Activated CD8-positive, alpha-beta memory T cell treated with anti-CD3 and anti-CD28 coated beads, Interleukin-2, amount 50 U/mL, for 48 hours (primary cell): ENCODE measurements around the gene ZNF283.
A peak's percentile ranks its signal among the peaks of the same experiment; 100 is the strongest.

ENCODE experiments used
- DNase-seq: peaks from one replicate; pipeline ENCODE4 v3.0.0-alpha.2; 2020

Gene ZNF283

DNA sequence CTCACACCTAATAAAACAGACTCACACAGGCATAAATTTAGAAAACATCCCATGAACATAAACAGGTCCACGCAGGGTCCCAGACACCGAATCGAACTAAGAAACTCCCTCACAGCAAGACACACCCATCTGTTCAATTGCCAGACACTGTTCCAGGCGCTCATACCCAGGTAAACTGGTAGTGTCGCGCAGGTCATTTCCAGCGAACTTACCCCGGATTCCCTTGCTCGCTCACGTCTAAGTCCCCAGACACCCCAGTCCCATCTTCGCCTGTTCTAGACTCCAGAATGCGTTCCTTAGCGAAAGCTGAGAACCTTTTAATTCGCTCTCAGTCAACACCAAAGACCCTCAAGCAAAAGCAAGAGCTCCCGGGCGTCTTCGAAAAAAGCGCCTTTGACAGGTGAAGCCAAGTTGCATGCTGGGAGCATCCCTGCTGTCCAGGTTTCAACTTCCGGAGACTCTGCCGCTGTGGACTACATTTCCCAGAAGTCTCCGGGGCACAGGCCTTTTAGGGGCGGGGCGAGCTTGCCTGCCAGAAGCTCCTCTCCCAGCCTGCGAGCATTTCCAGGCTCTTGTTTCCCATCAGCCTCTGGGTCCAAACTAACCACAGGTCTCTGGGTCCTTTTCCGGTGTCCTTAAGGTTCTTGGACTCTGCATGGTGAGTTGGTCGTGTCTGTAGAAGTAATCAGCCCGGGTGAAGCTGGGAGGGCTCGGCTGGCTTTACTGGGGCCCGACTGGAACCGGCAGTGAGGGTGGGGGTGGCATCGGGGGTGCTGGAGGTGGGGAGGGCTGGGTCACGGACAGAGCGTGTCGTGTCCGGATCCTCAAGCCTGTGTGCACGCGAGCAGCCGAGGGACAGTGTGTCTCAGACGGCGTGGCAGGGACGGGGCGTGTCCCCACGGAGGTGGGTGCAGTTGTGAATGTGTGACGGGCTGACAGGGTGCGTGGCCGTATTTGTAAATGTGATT, at the start of gene ZNF283:
TSS of gene ZNF283 (plus strand) at position 535 of the 968 bp plus-strand sequence. CDS start 6,184 bp downstream, outside the sequence.
- DNase-seq: peak; percentile 89

DNA sequence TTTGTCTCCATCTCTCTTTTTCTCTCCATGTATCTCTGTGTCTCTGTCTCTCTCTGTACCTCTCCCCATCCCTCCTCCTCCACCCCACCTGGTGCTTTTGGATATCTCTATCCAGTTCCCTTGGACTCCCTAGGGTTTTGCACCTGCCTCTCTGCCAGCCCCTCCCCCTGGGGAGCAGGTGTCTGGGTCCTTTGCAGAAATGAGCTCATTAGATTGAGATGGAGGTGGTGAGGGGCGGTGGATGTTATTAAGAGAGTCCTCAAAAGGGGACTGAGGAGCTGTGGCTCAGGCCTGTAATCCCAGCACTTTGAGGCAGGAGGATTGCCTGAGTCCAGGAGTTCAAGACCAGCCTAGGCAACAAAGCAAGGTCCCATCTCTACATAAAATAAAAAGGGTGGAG, 48.5 kb upstream of the ZNF283 start:
- no peak for DNase-seq

DNA sequence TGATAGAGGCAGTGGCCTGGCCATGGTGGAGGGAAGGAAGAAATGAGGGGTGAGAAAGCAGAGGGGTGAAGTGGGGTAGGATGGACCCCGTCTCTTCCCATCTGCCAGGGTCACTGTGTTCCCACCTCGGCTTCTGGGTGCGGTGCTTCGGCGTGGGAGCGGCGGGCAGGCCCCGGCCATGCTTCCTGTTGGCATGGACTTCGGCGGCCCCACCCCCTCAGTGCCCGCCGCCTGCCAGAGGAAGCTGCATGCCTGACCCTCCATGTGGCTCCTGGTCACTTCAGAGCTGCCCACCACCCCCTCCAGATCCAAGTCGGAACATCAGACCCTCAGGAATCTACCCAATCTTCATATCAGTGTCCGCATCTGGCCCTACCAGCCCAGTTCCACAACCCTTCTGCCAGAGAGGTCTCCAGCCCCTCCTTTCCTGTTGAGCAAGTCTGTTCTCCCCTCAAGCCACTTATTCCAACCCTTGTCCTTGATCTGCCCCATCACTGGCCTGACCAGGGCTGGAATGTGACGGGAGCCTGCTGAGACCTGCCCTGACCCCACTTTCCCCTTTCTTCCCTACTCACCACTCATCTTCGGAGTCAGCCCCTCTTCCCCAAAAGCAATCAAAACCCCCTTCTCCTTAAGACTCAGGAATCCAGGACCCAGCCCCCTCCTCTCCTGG, 47.8 kb upstream of the ZNF283 start:
- no peak for DNase-seq

DNA sequence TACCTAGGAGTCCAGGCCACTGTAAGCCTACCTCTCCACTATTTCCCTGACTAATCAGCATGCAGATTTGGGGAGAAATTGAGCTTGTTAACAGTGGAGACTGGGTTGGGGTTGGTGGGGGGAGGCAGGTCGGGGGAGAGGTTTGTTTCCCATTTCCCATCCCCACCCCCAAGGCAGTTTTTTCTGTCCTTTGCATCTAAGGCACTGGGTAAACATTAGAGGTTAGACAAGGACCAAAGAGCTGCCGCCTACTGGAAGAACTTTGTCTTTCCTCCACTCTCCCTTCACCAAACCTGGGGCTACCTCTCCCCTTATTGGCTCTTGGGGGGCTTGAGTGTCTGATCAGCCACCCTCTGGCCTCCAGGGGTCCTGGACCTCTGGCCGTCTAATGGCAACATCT, 47.3 kb upstream of the ZNF283 start:
- DNase-seq: no peak

DNA sequence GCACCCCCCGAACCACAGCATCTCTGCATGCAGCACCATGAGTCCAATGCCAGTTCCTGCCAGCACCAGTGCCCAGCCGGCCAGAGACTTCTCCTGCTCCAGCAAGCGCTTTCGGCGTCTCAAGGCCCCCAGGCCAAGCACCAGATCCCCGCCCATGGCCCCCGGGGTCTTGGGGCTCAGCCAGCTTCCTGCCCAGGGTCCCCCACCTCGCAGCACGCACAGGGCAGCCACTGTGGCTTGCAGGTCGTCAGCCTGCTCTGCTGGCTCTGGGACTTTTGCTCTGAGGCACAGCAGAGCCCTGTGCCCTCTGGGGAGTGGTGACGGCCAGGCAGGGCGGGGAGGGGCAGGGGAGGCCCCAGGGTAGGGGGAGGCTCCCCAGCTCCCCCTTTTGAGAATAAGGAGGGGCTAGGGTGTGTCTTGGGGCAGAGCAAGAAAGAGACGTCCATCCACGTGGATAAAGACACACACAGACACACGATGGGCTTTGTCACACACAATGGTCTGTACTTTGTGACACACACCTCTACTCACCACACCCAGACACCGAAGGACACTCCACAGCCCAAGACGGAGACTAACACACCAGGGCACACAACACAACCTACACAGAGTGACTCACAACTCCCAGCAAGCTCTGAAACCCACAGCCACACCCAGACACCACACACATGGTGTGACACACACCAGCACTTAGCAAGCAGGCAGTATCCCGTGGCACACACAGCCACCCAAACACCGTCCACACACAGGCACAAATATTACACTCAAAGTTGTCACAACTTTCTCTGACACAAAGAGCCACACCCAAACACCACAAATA, 46.2 kb upstream of the ZNF283 start, which contains the start of gene KCNN4:
TSS of gene KCNN4 (minus strand) at position 268 of the 820 bp plus-strand sequence. CDS start at position 156, 112 bp downstream.
- DNase-seq: peak; percentile 85

DNA sequence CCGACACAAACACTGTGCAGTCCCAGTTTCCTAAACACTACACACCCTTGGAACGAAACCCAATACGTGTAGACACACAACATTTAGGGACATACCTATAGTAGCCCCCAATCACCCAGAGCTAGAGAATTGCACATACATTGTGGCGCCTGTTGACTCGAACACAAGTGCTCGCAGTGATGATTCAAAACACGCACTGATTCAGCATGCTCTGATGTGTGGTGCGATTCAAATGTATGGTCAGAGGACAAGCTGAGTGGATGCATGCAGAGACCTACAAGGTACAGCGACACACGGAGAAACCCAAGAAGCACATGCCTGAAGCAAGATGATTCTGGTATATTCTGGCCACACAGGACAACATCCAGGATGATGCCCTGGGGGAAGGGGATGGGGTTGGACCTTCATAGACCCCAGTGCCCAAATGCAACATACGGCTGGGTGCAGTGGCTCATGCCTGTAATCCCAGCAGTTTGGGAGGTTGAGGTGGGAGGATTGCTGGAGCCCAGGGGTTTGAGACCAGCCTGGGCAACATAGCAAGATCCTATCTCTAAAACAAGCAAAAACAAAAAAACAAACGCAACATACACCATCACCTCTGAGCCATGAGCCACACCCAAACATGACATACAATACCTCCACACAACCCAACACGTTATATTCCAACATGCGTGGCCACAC, 45.4 kb upstream of the ZNF283 start:
- DNase-seq: no peak

DNA sequence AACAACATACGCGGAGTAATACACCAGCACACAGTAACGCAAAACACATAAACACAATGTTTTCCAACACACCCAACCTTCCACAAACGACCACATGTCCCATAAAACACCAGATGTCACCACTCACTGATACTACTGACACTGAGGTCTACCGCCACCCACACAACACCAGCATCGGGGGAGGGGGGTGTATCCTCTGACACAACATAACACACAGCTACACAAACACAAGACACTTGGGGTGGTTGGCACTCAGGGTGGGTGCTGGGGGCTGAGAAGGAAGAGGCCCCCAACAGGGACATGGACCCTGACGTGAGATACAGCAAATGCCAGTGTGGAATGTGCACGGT, 44.8 kb upstream of the ZNF283 start:
- no peak for DNase-seq

DNA sequence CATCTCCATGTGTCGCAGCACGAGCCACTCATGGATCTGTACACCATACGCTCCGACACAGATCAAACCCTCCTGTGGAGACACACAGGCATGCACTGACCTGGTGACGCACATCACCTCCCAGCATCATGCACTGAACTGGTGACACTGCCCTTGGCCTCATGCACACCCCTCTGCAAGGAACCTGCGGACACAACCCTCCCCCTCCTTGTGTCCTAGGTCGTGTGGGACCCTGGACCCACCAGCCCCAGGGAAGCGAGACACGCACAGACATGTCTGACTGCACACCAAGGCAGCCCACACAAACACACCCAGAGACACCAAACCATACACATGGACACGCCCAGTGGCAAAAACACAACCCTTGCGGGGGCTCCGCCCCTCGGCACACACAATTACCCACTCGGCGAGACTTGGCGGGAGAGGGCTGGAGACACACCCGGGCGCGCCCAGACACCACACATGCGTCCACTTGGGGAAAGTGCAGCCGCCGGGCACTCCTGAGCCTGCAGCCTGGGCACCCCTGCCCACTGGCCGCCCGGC, 44.4 kb upstream of the ZNF283 start:
- DNase-seq: no peak

DNA sequence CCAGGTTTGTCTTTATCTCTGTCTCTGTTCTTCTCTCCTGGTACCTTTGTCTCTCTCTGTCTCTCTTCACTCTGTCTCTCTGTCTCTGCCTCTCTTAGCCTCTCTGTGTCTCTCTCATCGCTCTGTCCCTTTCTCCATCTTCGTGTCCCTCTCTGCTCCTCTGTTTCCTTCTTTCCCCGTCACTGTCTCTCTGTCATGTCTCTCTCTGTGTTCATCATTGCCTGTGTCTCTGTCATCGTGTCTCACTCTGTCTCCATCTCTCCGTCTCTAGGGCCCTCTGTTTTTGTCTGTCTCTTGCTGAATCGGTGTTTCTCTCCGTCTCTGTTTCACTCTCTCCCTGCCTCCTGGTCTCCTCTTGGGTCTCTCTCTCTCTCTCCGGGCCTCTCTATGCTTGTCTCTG, 43.5 kb upstream of the ZNF283 start:
- no peak for DNase-seq

DNA sequence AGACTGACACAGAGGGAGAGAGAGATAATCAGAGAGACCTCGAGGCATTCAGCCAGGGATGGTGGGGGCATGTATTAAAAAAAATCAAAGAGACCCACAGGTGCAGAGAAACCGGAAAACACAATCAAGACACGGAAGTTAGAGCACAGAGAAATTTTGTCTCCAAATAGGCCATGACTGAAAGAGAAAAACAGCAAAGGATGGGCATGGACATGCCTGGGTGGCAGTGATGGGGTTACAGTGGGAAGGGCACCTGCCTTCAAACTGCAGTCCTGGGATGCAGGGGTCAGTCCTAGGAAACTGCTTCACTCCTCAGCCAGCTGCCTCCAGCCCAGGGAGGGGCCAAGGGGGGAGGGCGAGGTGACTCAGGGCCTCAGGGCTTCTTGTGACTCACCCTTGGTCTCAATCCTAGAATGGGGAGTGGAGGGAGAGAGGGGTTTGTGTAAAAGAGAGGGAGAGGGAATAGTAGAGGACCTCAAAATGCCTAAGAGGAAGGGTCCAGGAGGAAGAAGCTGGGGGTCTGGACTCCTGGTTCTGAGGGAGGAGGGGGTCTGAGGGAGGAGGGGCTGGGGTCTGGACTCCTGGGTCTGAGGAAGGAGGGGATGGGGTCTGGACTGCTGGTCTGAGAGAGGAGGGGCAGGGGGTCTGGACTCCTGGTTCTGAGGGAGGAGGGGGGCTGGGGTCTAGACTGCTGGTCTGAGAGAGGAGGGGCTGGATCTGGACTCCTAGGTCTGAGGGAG, 42.7 kb upstream of the ZNF283 start:
- DNase-seq: peak; percentile 77

DNA sequence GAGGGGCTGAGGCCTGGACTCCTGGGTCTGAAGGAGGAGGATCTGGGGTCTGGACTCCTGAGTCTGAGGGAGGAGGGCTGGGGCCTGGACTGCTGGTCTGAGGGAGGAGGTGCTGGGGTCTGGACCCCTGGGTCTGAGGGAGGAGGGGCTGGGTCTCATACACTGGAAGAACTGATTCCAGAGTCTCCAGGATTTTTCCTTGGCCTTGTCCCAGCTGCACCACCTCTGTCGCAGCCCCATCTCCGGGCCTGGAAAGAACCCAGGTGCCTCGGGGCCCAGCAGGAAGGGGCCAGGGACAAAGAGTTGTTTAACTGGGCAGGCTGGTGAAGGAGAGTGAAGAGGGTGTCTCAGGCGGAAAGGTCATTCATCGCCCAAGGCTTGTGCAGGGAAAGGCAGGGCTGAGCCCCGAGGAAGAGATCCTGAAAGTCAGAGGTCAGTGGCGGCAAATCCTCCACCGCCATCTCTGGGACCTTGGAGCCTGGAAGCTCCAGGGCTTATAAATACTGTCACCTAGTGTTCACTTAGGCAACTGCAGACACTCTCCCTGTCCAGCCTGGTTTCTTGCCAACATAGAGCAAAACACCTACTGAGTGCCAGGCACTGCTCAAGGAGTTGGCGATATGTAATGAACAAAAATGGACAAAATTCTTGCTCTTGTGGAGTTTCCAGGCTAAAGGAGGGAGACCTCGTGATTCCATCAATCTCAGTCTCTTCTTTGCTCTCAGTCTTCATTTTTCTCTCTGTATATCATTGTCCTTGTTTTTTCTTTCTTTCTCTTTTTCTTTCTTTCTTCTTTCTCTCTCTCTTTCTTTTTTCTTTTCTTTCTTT, 41.9 kb upstream of the ZNF283 start:
- DNase-seq: peak; percentile 71

DNA sequence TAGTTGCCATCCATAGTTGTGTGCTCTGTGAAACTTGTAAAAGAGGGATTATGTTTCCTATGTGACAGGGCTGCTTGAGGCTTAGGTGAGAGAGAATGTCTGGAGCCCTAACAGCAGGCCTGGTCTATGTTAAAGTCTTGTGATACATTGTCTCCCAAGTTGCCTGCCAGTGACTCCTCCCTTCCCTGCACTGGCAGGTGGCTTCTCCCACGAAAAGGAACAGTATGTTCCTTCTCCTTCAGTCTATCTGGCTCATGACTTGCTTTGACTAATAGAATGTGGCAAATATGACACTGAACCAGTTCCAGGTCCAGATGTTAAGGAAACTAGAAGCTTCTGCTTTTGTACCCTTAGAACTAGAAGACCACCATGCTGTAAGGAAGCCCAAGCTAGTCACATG, 40.5 kb upstream of the ZNF283 start:
- DNase-seq: no peak

DNA sequence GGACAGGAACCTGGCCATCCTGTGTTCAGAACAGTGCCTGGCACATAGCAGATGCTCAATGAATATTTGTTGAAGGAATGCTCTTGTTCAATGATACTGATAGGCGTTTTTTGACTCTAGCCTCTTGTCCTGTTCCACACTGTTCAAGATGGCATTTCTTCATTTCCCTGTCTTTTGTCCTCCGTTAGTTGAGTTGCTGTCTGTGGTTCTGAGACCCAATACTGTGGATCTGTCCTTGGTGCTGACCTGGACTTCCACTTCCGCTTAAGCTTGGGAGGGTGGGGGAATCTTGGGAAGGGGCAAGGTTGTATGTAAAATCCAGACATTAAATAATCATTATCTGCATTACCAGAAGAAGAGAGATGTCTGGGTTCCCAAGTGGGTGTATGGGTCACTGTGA, 38.1 kb upstream of the ZNF283 start:
- DNase-seq: no peak

DNA sequence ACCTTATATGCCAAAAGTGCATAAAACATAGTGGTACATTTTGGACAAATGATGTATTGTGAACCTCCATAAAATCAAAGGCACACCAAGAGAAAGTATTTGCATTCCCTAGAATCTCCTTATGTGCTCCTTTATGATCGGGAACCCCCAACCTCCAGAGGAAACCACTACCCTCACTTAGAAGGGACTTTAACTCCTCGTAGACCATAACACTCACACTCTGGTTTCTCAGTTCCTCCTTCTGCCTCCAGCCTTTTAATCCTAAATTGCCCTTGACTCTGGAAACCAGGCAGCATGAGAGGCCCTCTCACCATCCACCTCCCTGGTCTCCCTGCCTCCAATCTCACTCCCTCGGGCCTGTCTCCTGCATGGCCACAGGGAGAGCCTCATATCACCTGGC, 36.5 kb upstream of the ZNF283 start:
- DNase-seq: no peak

DNA sequence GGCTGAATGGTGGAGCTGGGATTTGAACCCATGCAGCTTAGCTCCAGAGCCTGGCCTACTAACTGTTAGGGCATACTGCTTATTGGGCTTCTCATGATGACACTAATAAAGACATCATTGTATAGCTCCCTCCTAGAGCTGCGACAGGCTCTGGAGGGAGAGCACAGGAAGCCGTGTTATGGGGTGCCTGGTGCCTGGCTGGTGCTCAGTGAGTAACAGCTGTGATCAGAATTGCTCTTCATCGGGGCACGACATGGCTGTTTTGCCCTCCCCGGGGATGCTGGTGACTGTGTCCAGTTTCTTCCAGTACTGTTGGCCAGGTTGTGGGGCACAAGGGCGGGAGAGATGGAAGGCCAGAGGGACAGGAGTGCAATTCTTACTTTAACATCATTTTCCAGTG, 30.0 kb upstream of the ZNF283 start:
- DNase-seq: no peak

DNA sequence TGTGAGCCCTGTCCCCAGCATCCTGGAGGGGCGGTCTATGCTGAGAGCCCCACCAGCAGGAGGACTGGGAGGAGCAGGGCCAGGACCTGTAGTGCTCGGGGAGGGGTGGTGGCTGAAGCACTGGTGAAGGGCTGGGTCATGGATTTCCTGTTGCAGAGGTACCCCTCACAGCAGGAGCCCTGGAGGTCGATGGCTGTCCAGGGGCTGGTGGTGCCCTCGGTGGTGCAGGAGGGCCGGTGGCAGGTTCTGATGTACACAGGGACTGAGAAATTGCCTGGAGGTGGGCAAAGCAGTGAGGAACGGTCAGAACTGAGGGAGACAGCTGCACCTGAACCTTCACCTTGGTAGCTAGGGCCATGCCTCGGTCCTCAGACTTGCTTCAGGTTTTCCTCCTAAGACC, 29.6 kb upstream of the ZNF283 start:
- no peak for DNase-seq

DNA sequence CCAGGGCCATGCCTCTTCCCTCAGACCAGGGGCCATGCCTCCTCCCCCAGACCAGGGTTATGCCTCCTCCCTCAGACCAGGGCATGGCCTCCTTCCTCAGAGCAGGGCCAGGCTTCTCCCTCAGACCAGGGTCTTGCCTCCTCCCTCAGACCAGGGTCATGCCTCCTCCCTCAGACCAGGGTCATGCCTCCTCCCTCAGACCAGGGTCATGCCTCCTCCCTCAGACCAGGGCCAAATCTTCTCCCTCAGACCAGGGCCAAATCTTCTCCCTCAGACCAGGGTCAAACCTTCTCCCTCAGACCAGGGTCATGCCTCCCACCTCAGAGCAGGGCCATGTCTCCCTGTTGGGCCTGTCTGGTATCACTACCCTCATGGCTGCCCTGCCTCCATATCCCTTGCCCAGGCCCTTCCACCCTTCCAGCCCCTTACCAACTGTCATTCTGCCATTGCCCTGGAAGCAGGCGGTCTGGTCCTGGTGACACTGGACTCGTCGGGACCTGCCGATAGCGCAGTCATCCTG, 29.0 kb upstream of the ZNF283 start:
- DNase-seq: no peak

DNA sequence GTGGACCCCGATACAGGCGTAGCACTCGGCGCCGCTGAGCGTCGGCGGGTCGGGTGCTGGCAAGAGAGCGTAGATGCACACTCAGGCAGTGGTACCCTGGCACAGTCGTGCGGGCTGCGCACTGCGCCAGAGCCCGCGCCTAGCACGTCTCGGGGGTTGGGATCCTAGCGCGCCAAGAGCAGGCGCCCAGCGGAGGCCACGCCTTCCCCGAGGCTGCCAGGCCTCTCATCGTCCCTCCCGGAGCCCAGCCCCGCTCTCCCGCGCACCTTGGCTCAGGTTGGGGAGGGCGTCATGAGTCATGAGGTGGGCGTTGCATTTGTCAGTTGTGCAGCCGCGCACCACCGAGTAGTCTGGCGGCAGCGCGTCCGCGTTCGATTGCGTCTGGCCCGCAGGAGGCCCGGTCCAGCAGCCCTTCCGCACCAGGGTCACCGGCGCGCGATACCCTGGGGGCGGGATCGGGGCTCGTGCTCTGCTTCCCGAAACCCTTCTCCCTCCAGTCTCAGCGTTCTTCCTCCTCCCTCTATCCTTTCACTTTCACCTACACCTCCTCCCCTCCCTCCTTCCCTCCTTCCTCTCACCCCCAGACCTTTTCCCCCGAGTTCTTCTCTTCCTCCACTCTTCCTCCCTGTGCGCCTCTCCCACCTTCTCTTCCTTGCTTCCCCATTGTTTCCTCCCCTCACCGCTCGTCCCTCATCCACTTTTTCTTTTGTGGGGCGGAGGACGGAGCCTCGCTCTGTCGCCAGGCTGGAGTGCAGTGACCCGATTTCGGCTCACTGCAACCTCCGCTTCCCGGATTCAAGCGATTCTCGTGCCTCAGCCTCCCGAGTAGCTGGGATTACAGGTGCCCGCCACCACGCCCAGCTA, 28.3 kb upstream of the ZNF283 start:
- DNase-seq: peak; percentile 82

DNA sequence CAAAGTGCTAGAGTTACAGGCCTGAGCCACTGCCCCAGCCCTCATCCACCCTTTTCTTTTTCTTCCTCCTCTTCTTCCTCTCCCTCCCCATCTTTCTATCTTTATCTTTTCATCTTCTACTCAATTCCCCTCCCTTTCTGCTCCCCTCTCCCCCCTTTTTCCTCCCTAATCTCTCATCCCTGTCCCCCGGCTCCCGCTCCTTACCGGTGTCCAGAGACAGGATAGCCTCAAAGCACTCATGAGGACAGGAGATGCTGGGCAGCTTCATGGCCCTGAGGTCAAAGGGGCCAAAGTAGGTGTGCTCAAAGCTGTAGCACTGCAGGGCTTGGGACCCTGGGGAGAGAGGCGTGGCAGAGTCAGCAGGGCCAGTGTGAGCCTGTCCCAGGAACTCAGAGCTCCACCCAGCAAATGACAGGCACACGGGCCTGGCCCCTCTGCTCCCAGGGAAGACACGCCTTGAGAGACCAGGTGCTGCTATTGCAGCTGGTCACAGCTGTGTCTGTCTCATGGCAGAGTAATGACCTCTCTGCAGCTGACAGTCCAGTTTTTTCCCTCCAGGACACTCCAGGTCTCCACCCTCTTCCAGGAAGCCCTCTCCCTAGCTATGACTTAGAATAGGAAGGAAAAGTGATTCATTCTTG, 27.5 kb upstream of the ZNF283 start:
- DNase-seq: no peak
